Keratinocyte (primary cell): Measurements from ENCODE around the gene SYNDIG1. TPM values are rescaled to one million over a fixed set of nuclear protein-coding genes. Genes with fewer than 3 reads are reported as not detected.

ENCODE experiments used
- DNase-seq: peaks from one replicate; pipeline ENCODE4 v3.0.0-alpha.2; 2011; ENCODE audit warnings: low read depth, missing footprints, low spot score
- FAIRE-seq: peaks from 2 replicates; lab custom pipeline; 2011; peaks lifted over from hg19 to GRCh38; lab: Jason Lieb, UNC
- H2AFZ ChIP-seq: 2 replicates; pipeline ENCODE4 v1.6.0; 2012; ENCODE audit warnings: low read length, control low read depth, inconsistent platforms; ENCODE audit not compliant: control insufficient read depth
- H3K27ac ChIP-seq: 2 replicates; pipeline ENCODE4 v1.5.1; 2011; ENCODE audit warnings: low read length; ENCODE audit not compliant: control insufficient read depth, insufficient read depth
- H3K27me3 ChIP-seq: 3 replicates; pipeline ENCODE4 v1.6.0; 2011; ENCODE audit warnings: low read length; ENCODE audit not compliant: control insufficient read depth, insufficient read depth; ENCODE audit errors: extremely low read depth
- H3K36me3 ChIP-seq, 2 experiments: 2 replicates in 1 of 2; 3 replicates in 1 of 2; pipeline ENCODE4 v1.5.1; 2011; ENCODE audit warnings: low read length in 2 of 2, mild to moderate bottlenecking in 1 of 2; ENCODE audit not compliant: control insufficient read depth in 2 of 2, insufficient read depth in 2 of 2; ENCODE audit errors: extremely low read depth in 1 of 2
- H3K4me1 ChIP-seq: 3 replicates; pipeline ENCODE4 v1.5.1; 2011; ENCODE audit warnings: low read length; ENCODE audit not compliant: control insufficient read depth, insufficient read depth; ENCODE audit errors: extremely low read depth
- H3K4me2 ChIP-seq: 3 replicates; pipeline ENCODE4 v1.6.0; 2011; ENCODE audit warnings: low read depth, low read length; ENCODE audit not compliant: control insufficient read depth, insufficient read depth; ENCODE audit errors: extremely low read depth
- H3K4me3 ChIP-seq, 3 experiments: fragments of 200-600 bp in 1 of 3; sonication (generic) in 1 of 3; 2 replicates in 2 of 3; 3 replicates in 1 of 3; pipeline ENCODE4 v1.5.1; 2011 to 2016; ENCODE audit warnings: low read length in 3 of 3, mild to moderate bottlenecking in 3 of 3, control low read depth in 2 of 3, inconsistent platforms in 1 of 3, low read depth in 1 of 3, mixed read lengths in 1 of 3, mixed run types in 1 of 3, moderate library complexity in 1 of 3; ENCODE audit not compliant: control insufficient read depth in 2 of 3, insufficient read depth in 2 of 3; ENCODE audit errors: extremely low read depth in 1 of 3
- H3K79me2 ChIP-seq: 2 replicates; pipeline ENCODE4 v1.6.0; 2012; ENCODE audit warnings: low read length; ENCODE audit not compliant: control insufficient read depth, insufficient read depth
- H3K9ac ChIP-seq: 3 replicates; pipeline ENCODE4 v1.6.0; 2011; ENCODE audit warnings: low read length; ENCODE audit not compliant: control insufficient read depth, insufficient read depth; ENCODE audit errors: extremely low read depth
- H3K9me1 ChIP-seq: 3 replicates; pipeline ENCODE4 v1.6.0; 2011; ENCODE audit warnings: low read length; ENCODE audit not compliant: control insufficient read depth, insufficient read depth; ENCODE audit errors: extremely low read depth
- H3K9me3 ChIP-seq: 2 replicates; pipeline ENCODE4 v1.5.1; 2012; ENCODE audit warnings: low read depth, low read length; ENCODE audit not compliant: control insufficient read depth
- H4K20me1 ChIP-seq: 3 replicates; pipeline ENCODE4 v1.6.0; 2011; ENCODE audit warnings: low read length; ENCODE audit not compliant: control insufficient read depth, insufficient read depth; ENCODE audit errors: extremely low read depth
- CTCF ChIP-seq, 3 experiments: IDR thresholded peaks in 1 of 3; conservative IDR thresholded peaks in 1 of 3; optimal IDR thresholded peaks in 1 of 3; 2 replicates in 2 of 3; 3 replicates in 1 of 3; pipeline versions ENCODE3 to v1.5.1; 2011; ENCODE audit warnings: low read length in 3 of 3, mild to moderate bottlenecking in 3 of 3, moderate library complexity in 2 of 3, control low read depth in 1 of 3, inconsistent platforms in 1 of 3; ENCODE audit not compliant: insufficient read depth in 2 of 3; ENCODE audit errors: extremely low read depth in 1 of 3
- EZH2 ChIP-seq: IDR thresholded peaks from one replicate; pipeline ENCODE4 v1.6.1; 2012; ENCODE audit warnings: inconsistent platforms, mild to moderate bottlenecking, low read length, moderate library complexity
- dilution Hi-C: fragments of 300-500 bp; cut with MboI; formaldehyde crosslinking; loops from one replicate; pipeline ENCODE4 v1.7.0; 2020; ENCODE audit warnings: low sequenced_read_pairs; ENCODE audit not compliant: extremely low pct_ligation_motif_present
- polyA plus RNA-seq, 5 experiments: library from polyadenylated mRNA; depleted of rRNA in 3 of 5; stranded (reverse) in 3 of 5; stranded (forward) in 1 of 5; unstranded in 1 of 5; fragments of >200 nt; gene quantifications; 1 replicate in 1 of 5; 2 replicates in 3 of 5; 3 replicates in 1 of 5; pipeline versions ENCODE4 v1.2.1 to v1.2.3, GENCODE V29; 2011 to 2012; ENCODE audit warnings: missing spikeins in 2 of 5, low read depth in 1 of 5, low replicate concordance in 1 of 5

Gene SYNDIG1
- polyA plus RNA-seq, 1 donor (not counting 4 experiments of a cell fraction or from before 2014, with no cell fraction given): 0.38 TPM

GRCh38 chr20:24598996-24599395, 129.6 kb downstream of the SYNDIG1 start:
- TF ChIP-seq CTCF (optimal IDR thresholded peaks at IDR 0.05 in 1 of 3, IDR thresholded peaks at IDR 0.05 in 1 of 3, conservative IDR thresholded peaks at IDR 0.05 in 1 of 3; ENCODE audit: extremely low read depth in 1 of 3, insufficient read depth in 2 of 3, low read length in 3 of 3) (no peak), EZH2 (no peak)
- no peak for FAIRE-seq
- dilution Hi-C loops: no loop called here
- no peak overlapping the region for H3K4me2 ChIP-seq
- H2AFZ ChIP-seq: no peak overlapping the region
- no peaks in the 10 kb centered on the region for H4K20me1 ChIP-seq
- DNase-seq: no peak
- H3K27ac ChIP-seq: no peak overlapping the region
- no peaks in the 10 kb centered on the region for H3K9me3 ChIP-seq
- no peaks in the 10 kb centered on the region for H3K36me3 ChIP-seq
- H3K9ac ChIP-seq: no peak overlapping the region
- no peaks in the 10 kb centered on the region for H3K27me3 ChIP-seq
- no peaks in the 10 kb centered on the region for H3K79me2 ChIP-seq
- H3K4me1 ChIP-seq: no peaks in the 10 kb centered on the region
- no peaks in the 10 kb centered on the region for H3K9me1 ChIP-seq
- H3K4me3 ChIP-seq: no peak overlapping the region

- H4K20me1 ChIP-seq: no peaks in the 10 kb centered on the region
- H3K79me2 ChIP-seq: no peaks in the 10 kb centered on the region
- no peaks in the 10 kb centered on the region for H3K9me1 ChIP-seq
- H2AFZ ChIP-seq: no peak overlapping the region
- H3K4me3 ChIP-seq: no peak overlapping the region
- no peaks in the 10 kb centered on the region for H3K9me3 ChIP-seq
- H3K9ac ChIP-seq: no peak overlapping the region
- no peak overlapping the region for H3K4me2 ChIP-seq
- no peaks in the 10 kb centered on the region for H3K4me1 ChIP-seq
- H3K27me3 ChIP-seq: no peaks in the 10 kb centered on the region
- FAIRE-seq: no peak
- dilution Hi-C loops: no loop called here
- H3K36me3 ChIP-seq: no peaks in the 10 kb centered on the region
- H3K27ac ChIP-seq: no peak overlapping the region
- TF ChIP-seq EZH2: no peak
- DNase-seq: no peak
Measured at GRCh38 chr20:24600012-24600411, 130.6 kb downstream of the SYNDIG1 start.

- H3K27me3 ChIP-seq: no peaks in the 10 kb centered on the region
- no peaks in the 10 kb centered on the region for H3K4me1 ChIP-seq
- FAIRE-seq (no peak), DNase-seq (no peak)
- H2AFZ ChIP-seq: no peak overlapping the region
- H3K79me2 ChIP-seq: no peaks in the 10 kb centered on the region
- no peaks in the 10 kb centered on the region for H4K20me1 ChIP-seq
- no peak overlapping the region for H3K4me3 ChIP-seq
- dilution Hi-C loops: no loop called here
- no peak overlapping the region for H3K4me2 ChIP-seq
- H3K9me1 ChIP-seq: no peaks in the 10 kb centered on the region
- no peaks in the 10 kb centered on the region for H3K36me3 ChIP-seq
- TF ChIP-seq CTCF (optimal IDR thresholded peaks at IDR 0.05 in 1 of 3, IDR thresholded peaks at IDR 0.05 in 1 of 3, conservative IDR thresholded peaks at IDR 0.05 in 1 of 3; ENCODE audit: extremely low read depth in 1 of 3, insufficient read depth in 2 of 3, low read length in 3 of 3) (no peak), EZH2 (no peak)
- no peak overlapping the region for H3K27ac ChIP-seq
- no peak overlapping the region for H3K9ac ChIP-seq
- H3K9me3 ChIP-seq: no peaks in the 10 kb centered on the region
Measured at GRCh38 chr20:24603454-24603853, 134.0 kb downstream of the SYNDIG1 start.
